Activated T-cell treated with anti-CD3 and anti-CD28 coated beads, Interleukin-2, amount 50 U/mL, for 1 hour (primary cell): ENCODE measurements around the gene MBNL1.

Experiments
- DNase-seq: peaks from one replicate; pipeline ENCODE4 v3.0.0-alpha.2; 2020

MBNL1 gene

GRCh38 chr3:152499791-152500385 lies 231.2 kb downstream of the MBNL1 start:
- no peak for DNase-seq

- DNase-seq = no peak
These were observed 237.2 kb downstream of the MBNL1 start for GRCh38 chr3:152505926-152506325.

GRCh38 chr3:152508705-152509104 lies 240.0 kb downstream of the MBNL1 start:
- DNase-seq = no peak

- DNase-seq = no peak
These were observed 243.2 kb downstream of the MBNL1 start for GRCh38 chr3:152511904-152512303.

GRCh38 chr3:152513301-152513960 lies 244.7 kb downstream of the MBNL1 start:
- DNase-seq = no peak
